Neural cell (in vitro differentiated cells): ENCODE results near the gene PBX3.

Source experiments
- CTCF ChIP-seq: fragments of 450-650 bp; IDR thresholded peaks from 2 replicates; pipeline ENCODE4 v1.5.1; 2014; ENCODE audit warnings: antibody characterized with exemption, mild to moderate bottlenecking, moderate library complexity; ENCODE audit not compliant: poor library complexity, severe bottlenecking
- EP300 ChIP-seq: fragments of 450-650 bp; conservative IDR thresholded peaks from 2 replicates; pipeline ENCODE4 v1.6.1; 2014; ENCODE audit warnings: antibody characterized with exemption, mild to moderate bottlenecking, moderate library complexity; ENCODE audit not compliant: poor library complexity, severe bottlenecking
- POLR2AphosphoS5 ChIP-seq: IDR thresholded peaks from 2 replicates; pipeline ENCODE4 v1.6.1; 2012

- TF ChIP-seq POLR2AphosphoS5 (no peak), CTCF (no peak), EP300 (no peak)
Measured at GRCh38 chr9:125897481-125897880, 150.3 kb downstream of the PBX3 start.
